Activated CD4-positive, alpha-beta T cell treated with anti-CD3 and anti-CD28 coated beads, Interleukin-2, Interleukin-6, amounts not matched to agents 100 ng/mL and 50 ng/mL, durations not matched to agents 16 hours and 8 hours (primary cell): ENCODE data around the gene SUCLG2.

Experiments
- DNase-seq: peaks from one replicate; pipeline ENCODE4 v3.0.0-alpha.2; 2020

SUCLG2 gene

DNA sequence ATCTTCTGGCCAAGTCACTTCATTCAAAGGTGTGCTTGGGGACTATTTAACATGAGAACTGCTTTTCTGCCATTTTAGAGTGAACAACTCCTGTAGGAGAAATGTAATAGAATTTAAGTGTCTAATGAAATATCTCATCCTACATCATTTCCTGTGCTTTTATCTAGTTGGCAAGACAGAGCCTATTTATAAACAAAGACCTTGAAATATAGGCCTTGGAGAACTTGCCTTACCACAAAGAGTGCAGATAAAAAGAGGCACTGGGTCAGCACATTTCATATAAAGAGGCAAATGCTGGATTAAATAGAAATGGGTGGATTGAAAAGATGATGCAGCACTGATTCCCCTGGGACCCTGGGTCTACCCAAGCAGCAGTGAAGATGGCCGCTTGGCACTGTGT is 278.0 kb downstream of the SUCLG2 start:
- DNase-seq: no peak

DNA sequence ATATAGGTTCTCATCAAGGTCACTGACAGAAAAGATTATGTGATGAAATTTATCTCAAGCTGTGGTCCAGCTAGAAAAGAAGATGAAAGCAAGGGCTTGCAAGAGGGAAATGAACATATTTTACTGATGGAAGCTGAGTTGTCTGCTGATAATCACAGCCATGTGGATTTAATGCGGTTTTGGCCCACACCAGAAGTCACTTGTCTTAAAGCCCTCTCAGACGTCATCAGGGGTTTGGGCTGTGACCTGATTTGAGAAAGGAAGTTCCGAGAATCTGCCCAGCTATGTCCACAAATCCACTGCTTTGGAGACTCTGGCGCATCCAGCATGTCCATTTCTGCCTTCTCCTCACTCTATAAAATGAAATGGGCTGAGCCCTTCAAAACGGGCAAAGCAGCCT is 278.4 kb downstream of the SUCLG2 start:
- no peak for DNase-seq

DNA sequence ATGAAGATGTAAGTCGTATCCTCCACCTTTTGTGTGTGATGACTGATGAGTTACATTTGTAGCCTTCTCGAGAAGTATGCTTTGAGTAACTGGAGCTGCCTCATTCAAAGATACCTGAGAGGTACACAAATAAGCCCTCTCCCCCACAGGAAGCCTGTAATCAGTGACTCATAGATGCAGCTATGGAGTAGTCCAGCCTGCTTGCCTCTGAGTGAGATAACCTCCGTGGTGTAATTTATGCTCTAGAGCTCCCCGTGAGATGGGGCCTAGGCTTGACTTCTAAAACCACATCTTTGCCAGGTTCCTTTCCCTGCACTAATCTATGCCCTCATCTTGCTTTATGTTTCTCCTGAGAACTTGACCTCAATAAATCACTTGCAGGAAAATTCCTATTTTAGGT is 291.7 kb downstream of the SUCLG2 start:
- DNase-seq: peak; percentile 26

DNA sequence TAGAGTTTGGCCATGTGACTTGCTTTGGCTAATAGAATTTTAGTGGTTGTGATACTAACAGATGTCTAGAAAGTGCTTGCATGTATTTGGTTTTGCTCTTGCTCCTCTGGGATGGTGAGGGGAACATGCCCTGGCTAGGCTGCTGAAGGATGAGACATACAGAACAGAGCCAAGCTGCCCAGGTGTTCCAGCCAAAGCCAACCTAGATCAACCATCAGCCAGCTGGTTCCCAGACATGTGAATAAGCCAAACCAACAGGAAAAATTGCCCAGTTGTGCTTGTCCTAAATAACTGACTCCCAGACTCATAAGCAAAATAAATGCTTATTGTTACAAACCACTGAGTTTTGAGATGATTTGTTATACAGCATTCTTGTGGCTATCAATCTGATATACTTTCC is 292.6 kb downstream of the SUCLG2 start:
- DNase-seq: no peak

DNA sequence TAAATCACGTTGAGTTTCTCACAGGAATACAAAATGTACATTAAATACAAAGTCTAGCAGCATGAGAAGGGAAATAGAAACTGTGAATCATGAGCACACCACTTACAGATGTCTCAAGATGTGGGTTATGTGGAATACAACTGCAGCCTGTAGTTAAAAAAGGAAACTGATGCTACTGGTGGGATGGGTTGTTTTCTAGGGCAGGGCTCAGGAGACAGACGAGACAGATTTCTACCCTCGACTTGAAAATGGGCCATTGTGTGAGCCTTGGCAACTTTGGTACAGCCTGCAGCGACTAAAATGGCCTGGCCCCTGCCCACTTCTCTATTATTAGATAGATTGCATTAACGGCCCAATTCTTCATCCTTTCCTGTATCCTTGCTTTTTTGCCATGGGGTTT is 293.1 kb downstream of the SUCLG2 start:
- DNase-seq: no peak

DNA sequence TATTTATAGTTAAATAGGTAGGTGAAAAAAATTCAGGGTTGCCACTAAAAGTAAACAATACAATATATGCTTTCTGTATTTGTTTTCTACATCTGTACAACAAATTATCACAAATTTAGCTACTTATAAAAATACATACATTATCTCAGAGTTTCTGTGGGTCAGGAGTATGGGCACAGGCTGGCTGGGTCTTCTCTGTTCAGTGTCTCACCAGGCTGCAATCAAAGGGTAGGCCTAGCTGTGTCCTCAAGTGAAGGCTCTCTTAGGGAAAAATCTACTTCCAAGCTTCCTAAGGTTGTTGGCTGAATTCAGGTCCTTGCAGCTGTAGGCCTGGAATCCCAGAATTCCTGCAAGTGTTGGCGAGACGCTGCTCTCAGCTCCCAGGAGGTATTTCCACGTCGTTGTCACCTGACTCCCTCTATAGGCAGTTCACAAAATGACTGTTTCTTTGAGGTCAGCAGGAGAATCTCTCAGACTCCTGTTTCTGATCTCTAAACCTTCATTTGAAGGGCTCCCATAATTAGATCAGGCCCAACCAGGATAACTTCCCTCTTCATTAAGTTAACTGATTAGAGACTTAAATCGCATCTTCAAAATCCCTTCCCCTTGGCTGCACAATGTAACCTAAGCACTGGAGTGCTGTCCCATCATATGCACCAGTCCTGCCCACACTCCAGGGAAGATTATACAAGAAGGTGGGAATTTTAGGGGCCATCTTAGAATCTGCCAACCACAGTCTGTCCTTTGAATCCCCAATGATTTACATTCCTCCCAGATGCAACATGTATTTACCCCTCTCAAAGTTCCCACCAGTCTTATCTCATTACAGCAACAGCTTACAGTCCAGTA is 296.6 kb downstream of the SUCLG2 start:
- peak; percentile 13 for DNase-seq

DNA sequence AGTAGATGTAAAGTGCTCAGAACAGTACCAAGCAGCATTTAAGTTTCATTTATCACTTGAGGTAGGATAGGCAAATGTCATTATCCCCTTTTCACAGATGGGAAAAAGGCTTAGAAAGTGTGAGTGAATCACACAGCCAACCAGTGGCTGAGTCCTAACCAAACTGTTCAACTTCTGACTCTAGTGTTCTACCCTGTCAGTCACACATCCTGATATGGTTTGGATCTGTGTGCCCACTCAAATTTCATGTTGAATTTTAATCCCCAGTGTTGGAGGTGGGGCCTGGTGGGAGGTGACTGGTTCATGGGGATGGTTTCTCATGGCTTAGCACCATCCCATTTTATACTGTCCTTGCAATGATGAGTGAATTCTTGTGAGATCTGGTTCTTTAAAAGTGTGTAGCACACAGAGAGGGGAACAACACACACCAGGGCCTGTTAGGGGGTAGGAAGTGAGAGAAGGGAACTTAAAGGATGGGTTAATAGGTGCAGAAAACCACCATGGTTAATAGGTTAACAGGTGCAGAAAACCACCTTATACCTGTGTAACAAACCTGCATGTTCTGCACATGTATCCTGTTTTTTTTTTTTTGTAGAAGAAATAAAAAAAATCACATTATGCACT is 304.7 kb downstream of the SUCLG2 start:
- peak; percentile 69 for DNase-seq

DNA sequence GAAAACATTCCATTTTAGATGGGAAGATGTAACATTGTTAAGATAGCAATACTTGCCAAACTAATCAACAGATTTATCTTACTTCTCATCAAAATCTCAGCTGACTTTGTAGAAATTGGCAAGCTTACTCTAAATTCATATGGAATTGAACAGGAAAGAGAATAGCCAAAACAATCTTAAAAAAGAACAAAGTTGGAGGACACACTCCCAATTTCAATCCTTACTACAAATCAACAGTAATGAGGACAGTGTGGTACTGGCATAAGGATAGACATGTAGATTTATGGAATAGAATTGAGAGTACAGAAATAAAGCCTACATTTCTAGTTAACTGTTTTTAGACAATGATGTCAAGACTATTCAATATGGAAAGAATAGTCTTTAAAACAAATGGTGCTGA is 308.3 kb downstream of the SUCLG2 start:
- DNase-seq: no peak

DNA sequence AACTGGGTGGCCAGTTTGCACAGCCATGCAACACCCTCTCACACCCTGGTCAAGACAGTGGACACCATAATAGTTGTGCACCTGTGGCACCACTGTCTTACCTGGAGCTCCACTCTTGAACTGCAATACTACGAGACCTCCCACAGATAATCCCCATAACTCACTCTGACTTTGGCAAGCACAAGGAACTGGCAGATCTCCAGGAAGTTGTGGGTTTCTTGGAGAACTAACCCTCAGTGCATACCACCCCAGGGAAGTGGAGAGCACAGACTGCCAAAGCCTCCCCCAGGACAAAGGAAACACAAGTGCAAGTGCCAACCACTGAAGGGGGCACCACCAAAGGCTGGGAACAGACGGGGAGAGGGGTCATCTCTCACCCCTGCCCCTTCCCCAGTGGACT is 318.6 kb downstream of the SUCLG2 start:
- no peak for DNase-seq

DNA sequence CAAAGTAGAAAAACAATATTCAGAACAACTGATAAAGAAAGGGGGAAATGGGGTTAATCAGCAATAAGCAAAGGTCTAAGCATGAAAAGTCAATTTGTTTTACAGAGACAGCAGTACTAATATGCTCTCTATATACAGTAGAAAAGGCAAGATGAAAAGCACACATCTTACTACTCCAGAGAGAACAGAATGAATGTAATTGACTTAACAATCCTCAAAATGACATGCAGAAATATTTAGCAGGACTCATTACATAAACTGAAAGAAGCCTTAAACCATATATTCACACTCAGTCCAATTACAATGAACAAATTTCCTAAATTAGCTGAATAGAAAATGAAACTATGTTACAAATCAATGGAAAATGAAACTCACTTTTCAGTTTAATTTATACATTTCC is 319.8 kb downstream of the SUCLG2 start:
- DNase-seq: no peak

DNA sequence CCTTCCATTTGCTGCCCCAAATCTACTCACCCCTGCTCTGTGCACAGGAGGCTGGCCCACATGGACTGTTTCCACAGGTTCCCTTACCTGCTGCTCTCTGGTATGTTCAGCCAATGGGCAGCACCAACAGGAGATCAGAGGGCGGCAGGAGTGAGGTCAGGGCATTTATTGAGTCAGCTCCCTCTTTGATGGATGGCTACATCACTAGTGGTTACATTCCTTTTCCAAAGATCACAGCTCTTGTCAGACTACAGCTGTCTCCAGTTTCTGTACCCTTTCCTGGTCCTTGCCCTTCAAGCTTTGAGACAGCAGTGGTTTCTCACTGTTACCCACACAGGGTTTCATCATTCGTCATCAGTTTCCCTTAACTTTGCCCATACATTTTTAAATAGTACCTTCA is 325.1 kb downstream of the SUCLG2 start:
- peak; percentile 57 for DNase-seq

DNA sequence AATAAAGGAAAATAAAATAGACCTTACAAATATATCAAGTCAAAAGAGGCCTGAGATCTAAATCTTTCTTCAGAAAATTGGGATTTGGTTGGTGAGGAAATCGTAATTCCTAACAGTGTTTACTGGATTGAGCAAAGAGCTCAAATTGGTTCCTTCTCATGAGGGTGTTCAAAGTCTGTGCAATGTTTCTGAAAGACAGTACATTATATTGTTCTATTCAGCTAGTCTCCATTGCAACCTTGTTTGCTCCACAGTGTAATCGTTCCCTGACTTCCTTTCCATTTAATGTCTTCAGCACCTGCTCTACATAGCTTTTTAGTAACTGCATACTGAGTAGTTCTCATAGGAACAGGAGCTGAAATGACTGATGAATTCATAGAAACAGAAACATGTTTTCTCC is 326.8 kb downstream of the SUCLG2 start:
- no peak for DNase-seq

DNA sequence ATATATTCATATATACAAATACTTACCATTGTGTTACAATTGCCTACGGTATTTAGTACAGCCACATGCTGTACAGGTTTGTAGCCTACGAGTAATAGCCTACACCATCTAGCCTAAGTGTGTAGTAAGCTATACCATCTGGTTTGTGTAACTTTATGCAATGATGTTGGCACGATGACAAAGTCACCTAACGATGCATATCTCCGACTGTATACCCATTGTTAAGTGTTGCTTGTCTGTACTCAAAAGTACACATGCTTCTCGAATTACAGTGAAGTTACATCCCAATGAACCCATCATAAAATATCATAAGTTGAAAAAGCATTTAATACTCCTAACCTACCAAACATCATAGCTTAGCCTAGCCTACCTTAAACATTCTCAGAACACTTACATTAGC is 329.2 kb downstream of the SUCLG2 start:
- no peak for DNase-seq
